Neuronal stem cell (in vitro differentiated cells): Measurements from ENCODE around the gene ZBED1.

Experiments
- DNase-seq: peaks from one replicate; pipeline ENCODE4 v3.0.0-alpha.2; 2013; ENCODE audit warnings: low spot score
- H2AFZ ChIP-seq: one replicate; pipeline ENCODE4 v1.6.1; 2013; ENCODE audit warnings: mild to moderate bottlenecking, low read length, inconsistent platforms
- H2AK5ac ChIP-seq: 2 replicates; pipeline ENCODE4 v1.6.1; 2013; ENCODE audit warnings: low read depth, mild to moderate bottlenecking, inconsistent platforms, low read length, moderate library complexity, mixed read lengths
- H2BK120ac ChIP-seq: 2 replicates; pipeline ENCODE4 v1.6.1; 2013; ENCODE audit warnings: low read depth, mild to moderate bottlenecking, inconsistent platforms, low read length, moderate library complexity, mixed read lengths
- H2BK12ac ChIP-seq: one replicate; pipeline ENCODE4 v1.6.1; 2013; ENCODE audit warnings: low read length, inconsistent platforms
- H2BK15ac ChIP-seq: 2 replicates; pipeline ENCODE4 v1.6.1; 2013; ENCODE audit warnings: mild to moderate bottlenecking, low read length, inconsistent platforms, mixed read lengths
- H2BK5ac ChIP-seq: one replicate; pipeline ENCODE4 v1.6.1; 2013; ENCODE audit warnings: inconsistent platforms, mild to moderate bottlenecking, low read length, moderate library complexity
- H3K14ac ChIP-seq: one replicate; pipeline ENCODE4 v1.6.1; 2013; ENCODE audit warnings: low read length, inconsistent platforms
- H3K18ac ChIP-seq: 2 replicates; pipeline ENCODE4 v1.6.1; 2013; ENCODE audit warnings: low read length, inconsistent platforms
- H3K23ac ChIP-seq: 2 replicates; pipeline ENCODE4 v1.6.1; 2013; ENCODE audit warnings: low read depth, mild to moderate bottlenecking, mixed read lengths, low read length, inconsistent platforms; ENCODE audit not compliant: poor library complexity
- H3K27ac ChIP-seq: replicated peaks from 3 replicates; pipeline ENCODE4 v1.5.1; 2013; ENCODE audit warnings: low read length, inconsistent platforms
- H3K27me3 ChIP-seq, 3 experiments: 2 replicates each; pipeline ENCODE4 v1.6.1; 2013; ENCODE audit warnings: low read length in 3 of 3, mild to moderate bottlenecking in 2 of 3, inconsistent platforms in 1 of 3, low read depth in 1 of 3, mixed read lengths in 1 of 3, moderate library complexity in 1 of 3; ENCODE audit not compliant: control insufficient read depth in 3 of 3, insufficient read depth in 3 of 3
- H3K36me3 ChIP-seq, 2 donors: replicated peaks in 1 of 2; 2 replicates each; pipeline ENCODE4 v1.6.1; 2013; ENCODE audit warnings: low read length in 2 of 2; ENCODE audit not compliant: control insufficient read depth in 2 of 2, insufficient read depth in 2 of 2
- H3K4ac ChIP-seq: 2 replicates; pipeline ENCODE4 v1.6.1; 2013; ENCODE audit warnings: inconsistent platforms, mild to moderate bottlenecking, low read length, moderate library complexity
- H3K4me1 ChIP-seq, 2 donors: 1 replicate in 1 of 2; 2 replicates in 1 of 2; pipeline ENCODE4 v1.6.1; 2013; ENCODE audit warnings: low read length in 2 of 2, low read depth in 1 of 2; ENCODE audit not compliant: control insufficient read depth in 2 of 2, insufficient read depth in 1 of 2
- H3K4me2 ChIP-seq: one replicate; pipeline ENCODE4 v1.6.1; 2013; ENCODE audit warnings: mild to moderate bottlenecking, low read length, inconsistent platforms; ENCODE audit not compliant: insufficient read depth, poor library complexity, severe bottlenecking
- H3K4me3 ChIP-seq, 2 donors: 2 replicates each; pipeline ENCODE4 v1.5.1; 2013; ENCODE audit warnings: low read length in 2 of 2, mild to moderate bottlenecking in 2 of 2, inconsistent platforms in 1 of 2, moderate library complexity in 1 of 2
- H3K79me1 ChIP-seq: one replicate; pipeline ENCODE4 v1.6.1; 2013; ENCODE audit warnings: low read depth, mild to moderate bottlenecking, inconsistent platforms, low read length, moderate library complexity
- H3K9ac ChIP-seq: one replicate; pipeline ENCODE4 v1.6.1; 2013; ENCODE audit warnings: mild to moderate bottlenecking, low read depth, low read length, inconsistent platforms; ENCODE audit not compliant: poor library complexity
- H3K9me3 ChIP-seq, 2 donors: replicated peaks in 1 of 2; 2 replicates each; pipeline versions ENCODE3 to v1.6.1; 2013; ENCODE audit warnings: low read length in 2 of 2, mild to moderate bottlenecking in 2 of 2, inconsistent platforms in 1 of 2, low read depth in 1 of 2, mixed read lengths in 1 of 2, moderate library complexity in 1 of 2; ENCODE audit not compliant: control insufficient read depth in 2 of 2, insufficient read depth in 1 of 2
- H4K8ac ChIP-seq: one replicate; pipeline ENCODE4 v1.6.1; 2013; ENCODE audit warnings: low read depth, mild to moderate bottlenecking, inconsistent platforms, low read length, moderate library complexity
- H4K91ac ChIP-seq: one replicate; pipeline ENCODE4 v1.6.1; 2013; ENCODE audit warnings: low read length, low read depth, mild to moderate bottlenecking, inconsistent platforms; ENCODE audit not compliant: poor library complexity
- WGBS, 2 donors: extraction: QIAGEN DNeasy Blood & Tissue Kit; methylation state at CpG; one replicate each; pipeline ENCODE4 v1.1.7; 2013; ENCODE audit warnings: missing lambda C conversion rate in 2 of 2, mixed read lengths in 1 of 2; ENCODE audit not compliant: insufficient read length in 2 of 2, insufficient replicate concordance in 1 of 2; ENCODE audit errors: extremely low coverage in 2 of 2; 5-methylcytosine and 5-hydroxymethylcytosine counted together

The ZBED1 gene

GRCh38 chrX:2540426-2540947 lies 39.7 kb upstream of the ZBED1 start:
- Histone ChIP-seq H4K8ac (no peak overlapping the region), H3K27me3 (no peaks in the 10 kb centered on the region), H3K4ac (no peak overlapping the region), H3K14ac (no peak overlapping the region), H3K79me1 (no peaks in the 10 kb centered on the region), H3K27ac (no peak overlapping the region), H2BK5ac (no peak overlapping the region), H3K36me3 (no peaks in the 10 kb centered on the region), H3K9me3 (peaks cover 2 to 4% of the 10 kb centered on the region in 2 donors), H2AK5ac (no peak overlapping the region), H2BK120ac (no peak overlapping the region), H3K23ac (no peak overlapping the region), H3K4me2 (no peak overlapping the region), H2AFZ (no peak overlapping the region), H3K9ac (no peak overlapping the region), H3K18ac (no peak overlapping the region), H2BK12ac (no peak overlapping the region), H4K91ac (no peak overlapping the region), H3K4me1 (peaks cover 6 to 7% of the 10 kb centered on the region in 2 donors), H3K4me3 (no peak overlapping the region), H2BK15ac (no peak overlapping the region)
- DNase-seq = no peak
- WGBS, 2 donors = no CpG with 5 or more reads among the region's 12 CpGs

GRCh38 chrX:2539586-2539985 lies 38.8 kb upstream of the ZBED1 start:
- no peak overlapping the region for H2BK15ac ChIP-seq
- no peak for DNase-seq
- no peaks in the 10 kb centered on the region for H3K36me3 ChIP-seq
- no peak overlapping the region for H3K18ac ChIP-seq
- no peaks in the 10 kb centered on the region for H3K27me3 ChIP-seq
- H3K14ac ChIP-seq = no peak overlapping the region
- H3K9me3 ChIP-seq = peaks cover 0 to 2% of the 10 kb centered on the region in 2 donors
- H3K4me1 ChIP-seq = peaks cover 6 to 7% of the 10 kb centered on the region in 2 donors
- H2AFZ ChIP-seq = no peak overlapping the region
- H3K4me3 ChIP-seq = no peak overlapping the region
- no peak overlapping the region for H3K4ac ChIP-seq
- WGBS, 2 donors = no CpG with 5 or more reads among the region's 3 CpGs
- H4K91ac ChIP-seq = no peak overlapping the region
- no peak overlapping the region for H3K23ac ChIP-seq
- H2AK5ac ChIP-seq = no peak overlapping the region
- H2BK12ac ChIP-seq = no peak overlapping the region
- no peak overlapping the region for H3K27ac ChIP-seq
- no peak overlapping the region for H2BK120ac ChIP-seq
- no peak overlapping the region for H4K8ac ChIP-seq
- no peaks in the 10 kb centered on the region for H3K79me1 ChIP-seq
- H3K9ac ChIP-seq = no peak overlapping the region
- H2BK5ac ChIP-seq = no peak overlapping the region
- H3K4me2 ChIP-seq = no peak overlapping the region

- Histone ChIP-seq H3K36me3 (no peaks in the 10 kb centered on the region), H4K8ac (no peak overlapping the region), H2BK5ac (no peak overlapping the region), H3K4me1 (peaks cover 6 to 7% of the 10 kb centered on the region in 2 donors), H3K23ac (no peak overlapping the region), H3K14ac (no peak overlapping the region), H2BK120ac (no peak overlapping the region), H2BK15ac (no peak overlapping the region), H2BK12ac (no peak overlapping the region), H3K4ac (no peak overlapping the region), H3K27me3 (no peaks in the 10 kb centered on the region), H3K79me1 (no peaks in the 10 kb centered on the region), H3K9me3 (no peaks in the 10 kb centered on the region), H3K27ac (peak overlapping the region; percentile 70), H4K91ac (no peak overlapping the region), H3K4me2 (no peak overlapping the region), H3K18ac (peak overlapping the region; percentile 78), H3K9ac (no peak overlapping the region), H2AFZ (peak overlapping the region; percentile 52), H3K4me3 (no peak overlapping the region), H2AK5ac (no peak overlapping the region)
- peak; percentile 72 for DNase-seq
- no CpG with 5 or more reads among the region's 15 CpGs for WGBS, 2 donors
Measured at GRCh38 chrX:2538031-2538757, 37.4 kb upstream of the ZBED1 start.

GRCh38 chrX:2536974-2537373 lies 36.2 kb upstream of the ZBED1 start:
- Histone ChIP-seq H2AK5ac (no peak overlapping the region), H3K4ac (no peak overlapping the region), H2BK12ac (peak overlapping the region; percentile 97), H3K36me3 (no peaks in the 10 kb centered on the region), H3K9ac (no peak overlapping the region), H2BK120ac (no peak overlapping the region), H4K8ac (no peak overlapping the region), H3K27ac (no peak overlapping the region), H4K91ac (no peak overlapping the region), H3K4me1 (peaks cover 6 to 7% of the 10 kb centered on the region in 2 donors), H3K9me3 (no peaks in the 10 kb centered on the region), H3K23ac (no peak overlapping the region), H3K14ac (no peak overlapping the region), H3K79me1 (no peaks in the 10 kb centered on the region), H3K4me3 (no peak overlapping the region), H2BK15ac (no peak overlapping the region), H3K4me2 (no peak overlapping the region), H2BK5ac (no peak overlapping the region), H3K18ac (peak overlapping the region; percentile 55), H2AFZ (no peak overlapping the region), H3K27me3 (no peaks in the 10 kb centered on the region)
- no peak for DNase-seq
- no CpG with 5 or more reads among the region's 5 CpGs for WGBS, 2 donors
